Smooth muscle cell of trachea (primary cell): ENCODE results near the gene TYMP. TPM values are rescaled to one million over a fixed set of nuclear protein-coding genes. Genes with fewer than 3 reads are reported as not detected.

Experiments used
- total RNA-seq: library from RNA; depleted of rRNA; stranded (reverse); fragments of >200 nt; gene quantifications from 2 replicates; pipeline ENCODE4 v1.2.1, GENCODE V29; 2014

Gene TYMP
- 20.4 and 45.8 TPM in 2 replicates for total RNA-seq

DNA sequence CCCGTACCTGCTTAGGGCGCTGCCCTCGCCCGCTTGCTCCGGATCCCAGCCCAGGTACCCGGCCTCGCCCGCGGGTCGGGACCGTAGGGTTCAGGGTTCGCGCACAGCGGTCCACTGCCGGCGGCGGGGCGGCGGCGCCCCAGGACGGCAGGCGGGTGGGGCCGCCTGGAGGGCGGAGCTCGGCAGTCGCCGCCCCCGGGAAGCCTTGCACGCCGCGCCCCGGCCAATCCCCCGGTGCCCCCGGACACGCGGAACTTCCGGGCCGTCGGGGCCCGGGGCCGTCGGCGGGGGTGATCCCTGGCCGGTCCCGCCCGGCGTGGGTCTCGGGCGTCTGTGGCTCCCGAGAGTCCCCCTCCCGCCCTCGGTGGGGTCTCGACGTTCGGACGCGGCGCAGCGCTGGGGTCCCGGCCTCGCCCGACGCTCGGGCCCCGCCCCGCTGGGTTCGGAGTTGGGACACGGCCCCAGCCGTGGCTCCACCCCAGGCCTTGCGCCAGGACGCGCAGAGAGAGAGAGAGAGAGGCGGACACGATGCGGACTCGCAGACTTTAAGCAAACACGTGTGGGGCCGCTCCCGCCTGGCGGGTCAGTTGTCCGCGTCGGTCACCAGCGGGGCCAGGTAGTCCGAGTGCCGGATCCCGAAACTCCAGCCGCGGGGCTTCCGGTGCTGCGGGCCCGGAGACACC is at the start of gene TYMP:
Gene TYMP (minus strand): TSS at position 116 of the 683 bp plus-strand sequence. CDS start 303 bp downstream, outside the sequence.

GRCh38 chr22:50577987-50578775 is 48.4 kb upstream of the TYMP start, which contains the start of gene CPT1B:
Gene CPT1B, minus strand, starts transcription at chr22:50578427. Its CDS starts 512 bp downstream, at chr22:50577915.

GRCh38 chr22:50562523-50563412 is 33.0 kb upstream of the TYMP start, which contains the start of gene SYCE3:
Gene SYCE3, minus strand, starts transcription at chr22:50562919. Its CDS starts 6,514 bp downstream, at chr22:50556405.

GRCh38 chr22:50545522-50546325 is 15.9 kb upstream of the TYMP start, which contains the start of gene KLHDC7B:
Gene KLHDC7B, plus strand, starts transcription at chr22:50545899. Its CDS starts 345 bp downstream, at chr22:50546244.

DNA sequence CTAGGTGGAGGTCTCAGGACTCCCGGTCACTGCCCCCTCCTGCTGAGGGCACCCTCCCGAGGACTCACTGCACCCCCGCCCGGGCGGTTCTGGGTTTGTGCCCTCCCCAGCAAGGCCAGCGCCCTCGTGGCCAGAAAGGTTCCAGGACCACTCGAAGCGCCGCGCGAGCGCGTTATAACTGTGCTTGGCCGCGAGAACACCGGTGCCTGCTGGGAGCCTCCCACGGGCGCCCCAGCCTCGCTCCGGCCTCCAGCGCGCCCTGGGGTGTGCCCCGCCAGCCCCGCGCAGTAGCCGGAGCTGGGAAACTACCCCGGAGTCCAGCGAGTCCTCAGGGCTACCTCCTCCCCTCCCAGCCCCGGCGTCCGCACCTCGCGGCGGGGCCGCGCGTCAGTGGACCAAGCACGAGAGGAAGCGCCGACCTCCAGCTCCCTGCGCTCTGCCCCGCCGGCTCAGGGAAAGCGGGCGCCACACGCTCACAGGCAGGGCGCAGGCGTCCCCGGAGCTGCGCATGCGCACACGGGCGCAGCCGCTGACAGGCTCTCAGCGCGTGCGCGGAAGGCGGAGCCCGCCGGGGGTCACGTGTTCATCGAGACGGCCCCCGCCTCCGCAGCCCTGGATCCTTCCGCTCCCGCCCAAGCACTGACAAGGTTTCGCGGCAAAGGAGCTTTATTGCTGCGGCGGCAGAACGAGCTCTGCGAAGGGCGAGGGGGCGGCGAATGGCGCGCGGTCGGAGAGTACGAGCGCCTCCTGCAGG is 4.5 kb downstream of the TYMP start, which contains the start of gene SCO2:
Gene SCO2 (minus strand): TSS at position 495 of the 754 bp plus-strand sequence. CDS start 1,187 bp downstream, outside the sequence.

DNA sequence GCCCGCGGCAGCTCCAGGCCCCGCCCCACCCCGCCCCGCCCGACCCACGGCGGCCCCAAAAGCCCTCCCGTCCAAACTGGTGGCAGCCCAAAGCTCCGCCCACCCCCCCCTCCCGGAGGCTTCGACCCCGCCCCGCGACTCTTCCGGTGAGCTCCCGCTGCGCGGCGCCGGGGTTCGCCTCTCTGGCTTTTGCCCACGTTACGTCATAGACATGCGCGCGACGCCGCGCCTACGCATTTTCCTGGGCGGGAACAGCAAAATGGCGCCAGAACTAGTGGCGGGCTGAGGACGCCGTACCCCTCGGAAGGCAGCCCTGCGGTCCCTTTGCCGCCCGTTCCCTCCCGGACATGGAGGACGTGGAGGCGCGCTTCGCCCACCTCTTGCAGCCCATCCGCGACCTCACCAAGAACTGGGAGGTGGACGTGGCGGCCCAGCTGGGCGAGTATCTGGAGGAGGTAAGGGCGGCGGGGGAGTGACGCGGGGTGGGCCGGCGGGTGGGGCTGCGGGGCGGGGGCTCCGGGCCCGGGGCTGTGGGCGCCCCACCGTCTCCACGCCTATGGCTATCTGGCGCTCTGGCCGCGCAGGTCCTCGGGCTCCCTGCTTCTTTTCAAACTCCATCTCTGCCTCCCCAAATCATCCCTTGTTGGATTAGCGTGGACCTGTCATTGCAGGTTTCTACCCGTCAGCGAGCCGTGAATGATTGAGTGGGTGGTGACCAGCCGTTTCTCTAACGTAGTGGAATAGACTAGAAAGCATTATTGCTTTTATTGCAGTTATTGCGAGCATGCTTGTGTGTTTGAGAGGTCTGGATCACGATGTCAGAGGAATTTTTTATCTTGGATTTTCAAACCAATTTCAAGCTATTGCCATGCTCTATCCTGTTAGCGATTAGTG is 21.6 kb downstream of the TYMP start, which contains the start of gene NCAPH2:
Gene NCAPH2 (plus strand): TSS at position 234 of the 894 bp plus-strand sequence. CDS start 114 bp downstream, at position 348.

DNA sequence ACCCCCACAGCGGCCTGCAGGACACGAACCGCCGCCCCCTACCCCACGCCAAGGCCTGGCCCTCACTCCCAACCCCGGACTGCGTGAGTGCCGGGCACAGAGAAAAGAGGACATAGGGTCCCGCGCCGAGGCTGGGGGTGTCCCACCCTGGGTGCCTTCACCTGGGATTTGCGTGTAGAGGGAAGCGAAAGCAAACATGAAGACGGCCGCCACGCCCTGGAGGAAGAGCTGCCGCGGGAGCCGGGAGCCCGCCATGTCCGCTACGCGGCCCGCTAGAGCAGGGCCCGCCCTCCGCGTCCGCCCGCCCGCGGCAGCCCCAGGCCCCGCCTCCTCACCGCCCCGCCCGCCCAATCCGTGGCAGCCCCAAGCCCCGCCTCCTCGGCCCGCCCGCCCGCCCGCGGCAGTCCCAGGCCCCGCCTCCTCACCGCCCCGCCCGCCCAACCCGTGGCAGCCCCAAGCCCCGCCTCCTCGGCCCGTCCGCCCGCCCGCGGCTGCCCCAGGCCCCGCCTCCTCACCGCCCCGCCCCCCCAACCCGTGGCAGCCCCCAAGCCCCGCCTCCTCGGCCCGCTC is 22.3 kb downstream of the TYMP start, which contains the start of gene LMF2:
Gene LMF2 (minus strand): TSS at position 282 of the 570 bp plus-strand sequence. CDS start 27 bp downstream, at position 255.

GRCh38 chr22:50486561-50487289 is 43.1 kb downstream of the TYMP start, which contains the start of gene MIOX:
Gene MIOX, plus strand, starts transcription at chr22:50486859. Its CDS starts 39 bp downstream, at chr22:50486898.

DNA sequence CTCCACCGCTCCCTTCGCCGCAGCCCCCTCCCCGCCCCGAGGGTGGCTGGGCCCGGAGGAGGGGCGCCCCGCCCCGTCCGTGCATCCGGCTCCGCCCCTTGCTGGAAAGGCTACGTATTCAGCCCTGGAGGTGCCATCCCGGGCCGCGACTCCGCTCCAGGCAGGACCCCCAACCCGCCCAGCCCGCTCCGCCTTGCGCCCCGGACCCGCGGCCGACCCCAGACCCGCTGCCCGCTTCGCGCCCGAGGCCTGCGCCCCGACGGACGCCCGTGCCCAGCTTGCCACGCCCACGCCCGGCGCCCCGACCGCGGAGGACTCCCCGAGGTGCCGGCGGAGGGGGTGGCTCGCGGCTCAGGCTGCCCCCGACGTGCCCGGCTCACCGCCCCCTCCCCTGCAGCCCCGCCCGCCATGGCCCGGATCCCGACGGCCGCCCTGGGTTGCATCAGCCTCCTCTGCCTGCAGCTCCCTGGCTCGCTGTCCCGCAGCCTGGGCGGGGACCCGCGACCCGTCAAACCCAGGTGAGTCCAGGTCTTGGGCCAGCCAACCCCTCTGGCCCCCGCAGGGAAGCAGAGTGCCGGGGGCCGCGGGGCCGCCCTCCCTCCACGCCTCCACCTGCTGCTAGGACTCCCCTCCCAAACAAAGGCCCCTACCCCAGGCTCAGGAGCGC is 48.2 kb downstream of the TYMP start, which contains the start of gene ADM2:
Gene ADM2 (plus strand): TSS at position 104 of the 667 bp plus-strand sequence. CDS start 305 bp downstream, at position 409.

Other genes with a start within 250 kb of the TYMP start
- 133 and 254 TPM in 2 replicates for gene PLXNB2, start 222.4 kb downstream of the TYMP start, total RNA-seq
- 2.0 and 6.8 TPM in 2 replicates for gene DENND6B, start 203.0 kb downstream of the TYMP start, total RNA-seq
- gene PPP6R2, start 186.7 kb downstream of the TYMP start, total RNA-seq, result 54.0 and 72.3 TPM in 2 replicates
- gene SBF1, start 55.0 kb downstream of the TYMP start, total RNA-seq, result 61.8 and 123 TPM in 2 replicates
- gene ADM2, start 48.5 kb downstream of the TYMP start, total RNA-seq, result 0.87 and 2.3 TPM in 2 replicates
- gene MIOX, start 43.2 kb downstream of the TYMP start, total RNA-seq, result 0.15 TPM in 1 of 2 replicates, not detected in the other
- 57.9 and 68.3 TPM in 2 replicates for gene LMF2, start 22.3 kb downstream of the TYMP start, total RNA-seq
- 29.3 and 46.0 TPM in 2 replicates for gene NCAPH2, start 21.8 kb downstream of the TYMP start, total RNA-seq
- 4.1 and 4.6 TPM in 2 replicates for gene SCO2, start 4.4 kb downstream of the TYMP start, total RNA-seq
- 0.15 and 0.33 TPM in 2 replicates for gene KLHDC7B, start 15.9 kb upstream of the TYMP start, total RNA-seq
- gene SYCE3, start 32.9 kb upstream of the TYMP start, total RNA-seq, result not detected in 2 replicates
- gene CPT1B, start 48.4 kb upstream of the TYMP start, total RNA-seq, result 3.6 and 3.8 TPM in 2 replicates
- gene CHKB, start 52.8 kb upstream of the TYMP start, total RNA-seq, result 29.4 and 33.9 TPM in 2 replicates
- gene MAPK8IP2, start 70.8 kb upstream of the TYMP start, total RNA-seq, result 0.29 and 0.50 TPM in 2 replicates
- 17.7 and 51.1 TPM in 2 replicates for gene ARSA, start 98.1 kb upstream of the TYMP start, total RNA-seq
- gene SHANK3, start 142.8 kb upstream of the TYMP start, total RNA-seq, result 0.29 and 1.5 TPM in 2 replicates
- not detected in 2 replicates for gene ACR, start 208.2 kb upstream of the TYMP start, total RNA-seq